ENCODE measurements around the gene CHCHD10. TPM values are rescaled to one million over a fixed set of nuclear protein-coding genes. Genes with fewer than 3 reads are reported as not detected.
A peak's percentile ranks its signal among the peaks of the same experiment; 100 is the strongest.

The CHCHD10 gene
- total and polyA plus RNA-seq, 2 of the 13 experiments (the other 11 are each of a cell fraction or from before 2014, with no cell fraction given), result 37.0 to 62.8 TPM

DNA sequence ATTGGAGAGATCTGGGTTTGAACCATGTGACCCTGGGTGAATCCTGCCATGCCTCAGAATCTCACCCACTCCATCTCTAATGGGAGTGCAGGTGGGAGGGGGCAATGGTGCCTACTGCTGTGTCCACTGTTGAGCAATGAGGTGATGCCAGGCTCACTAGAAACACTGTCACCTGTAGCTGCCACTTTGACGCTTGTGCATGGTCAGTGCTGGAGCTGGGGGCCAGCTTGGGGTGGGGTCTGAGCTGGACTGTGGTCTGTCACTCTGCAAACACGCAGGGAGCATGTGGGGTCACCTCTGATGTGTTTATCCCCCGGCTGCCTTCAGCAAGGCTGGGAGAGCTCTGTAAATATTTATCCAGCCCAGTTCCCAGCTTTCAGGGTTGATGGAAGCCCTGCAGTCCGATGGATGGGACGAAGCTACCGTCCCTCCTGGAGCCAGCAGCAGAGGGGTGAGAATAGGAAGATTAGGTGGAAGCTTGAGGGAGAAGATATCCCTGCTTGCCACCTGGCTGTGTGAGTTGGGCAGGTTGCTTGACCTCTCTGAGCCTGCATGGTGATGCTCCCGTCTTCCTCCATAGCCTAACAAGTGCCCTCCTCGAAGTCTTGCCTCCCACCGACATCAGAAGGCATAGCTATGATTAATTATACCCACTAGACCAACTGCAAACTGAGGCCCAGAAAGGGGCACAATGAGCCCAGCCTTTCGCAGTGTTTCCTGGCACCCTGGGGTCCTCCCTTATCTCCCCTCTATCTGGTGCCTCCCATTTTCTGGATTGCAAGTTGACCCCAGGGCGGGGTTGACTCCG, 6.5 kb upstream of the CHCHD10 start (continued):
- TF ChIP-seq, protein P1, sequence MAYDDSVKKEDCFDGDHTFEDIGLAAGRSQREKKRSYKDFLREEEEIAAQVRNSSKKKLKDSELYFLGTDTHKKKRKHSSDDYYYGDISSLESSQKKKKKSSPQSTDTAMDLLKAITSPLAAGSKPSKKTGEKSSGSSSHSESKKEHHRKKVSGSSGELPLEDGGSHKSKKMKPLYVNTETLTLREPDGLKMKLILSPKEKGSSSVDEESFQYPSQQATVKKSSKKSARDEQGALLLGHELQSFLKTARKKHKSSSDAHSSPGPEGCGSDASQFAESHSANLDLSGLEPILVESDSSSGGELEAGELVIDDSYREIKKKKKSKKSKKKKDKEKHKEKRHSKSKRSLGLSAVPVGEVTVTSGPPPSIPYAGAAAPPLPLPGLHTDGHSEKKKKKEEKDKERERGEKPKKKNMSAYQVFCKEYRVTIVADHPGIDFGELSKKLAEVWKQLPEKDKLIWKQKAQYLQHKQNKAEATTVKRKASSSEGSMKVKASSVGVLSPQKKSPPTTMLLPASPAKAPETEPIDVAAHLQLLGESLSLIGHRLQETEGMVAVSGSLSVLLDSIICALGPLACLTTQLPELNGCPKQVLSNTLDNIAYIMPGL (CRISPR knock-in tag; IDR thresholded peaks at IDR 0.05; ENCODE audit: borderline replicate concordance in 1 of 2, low read depth in 1 of 2), result peak; percentile 32 to 81; a peak in 2 of 4 replicates
- peak; percentile 92 for TF ChIP-seq NCOA2 (CRISPR knock-in tag; IDR thresholded peaks at IDR 0.05)
- no peak for TF ChIP-seq ZNF570 (CRISPR knock-in tag; IDR thresholded peaks at IDR 0.05; ENCODE audit: borderline replicate concordance)
- no peak for TF ChIP-seq NKX3-1 (CRISPR knock-in tag; IDR thresholded peaks at IDR 0.05)
- TF ChIP-seq ZNF670 (CRISPR knock-in tag; IDR thresholded peaks at IDR 0.05; ENCODE audit: borderline replicate concordance), result 0 out of 2 replicates have a peak, but pooled peaks have one; percentile 21
- TF ChIP-seq, protein P2, sequence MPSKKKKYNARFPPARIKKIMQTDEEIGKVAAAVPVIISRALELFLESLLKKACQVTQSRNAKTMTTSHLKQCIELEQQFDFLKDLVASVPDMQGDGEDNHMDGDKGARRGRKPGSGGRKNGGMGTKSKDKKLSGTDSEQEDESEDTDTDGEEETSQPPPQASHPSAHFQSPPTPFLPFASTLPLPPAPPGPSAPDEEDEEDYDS (CRISPR knock-in tag; IDR thresholded peaks at IDR 0.05), result peak; percentile 59; the same call in 1 of the 2 replicates
- TF ChIP-seq ZMYM4 (CRISPR knock-in tag; IDR thresholded peaks at IDR 0.05), result peak; percentile 70
- peak; percentile 76 for TF ChIP-seq KDM6A (CRISPR knock-in tag; IDR thresholded peaks at IDR 0.05; ENCODE audit: low read depth)
- TF ChIP-seq TBP (CRISPR knock-in tag; IDR thresholded peaks at IDR 0.05), result 0 out of 2 replicates have a peak, but pooled peaks have one; percentile 38
- peak; percentile 96 for TF ChIP-seq TBX2 (CRISPR knock-in tag; IDR thresholded peaks at IDR 0.05; ENCODE audit: borderline replicate concordance)
- peak; percentile 50; the same call in 1 of the 2 replicates for TF ChIP-seq ETV5 (CRISPR knock-in tag; IDR thresholded peaks at IDR 0.05; ENCODE audit: borderline replicate concordance)
- TF ChIP-seq MEIS1 (CRISPR knock-in tag; IDR thresholded peaks at IDR 0.05; ENCODE audit: borderline replicate concordance), result peak; percentile 84; the same call in 1 of the 2 replicates
- peak; percentile 68; the same call in 1 of the 2 replicates for TF ChIP-seq ERF (CRISPR knock-in tag; IDR thresholded peaks at IDR 0.05)
- TF ChIP-seq MED8 (CRISPR knock-in tag; IDR thresholded peaks at IDR 0.05; ENCODE audit: insufficient replicate concordance), result peak; percentile 22
- TF ChIP-seq ZNF230 (CRISPR knock-in tag; IDR thresholded peaks at IDR 0.05), result 0 out of 2 replicates have a peak, but pooled peaks have one; percentile 65
- peak; percentile 80 for TF ChIP-seq ZNF629 (CRISPR knock-in tag; conservative IDR thresholded peaks at IDR 0.05)
- peak; percentile 69 for TF ChIP-seq HMG20A (CRISPR knock-in tag; IDR thresholded peaks at IDR 0.05; ENCODE audit: borderline replicate concordance)
- peak; percentile 70; the same call in 1 of the 2 replicates for TF ChIP-seq ZNF101 (CRISPR knock-in tag; IDR thresholded peaks at IDR 0.05; ENCODE audit: borderline replicate concordance, low read depth)
- TF ChIP-seq, protein P3, sequence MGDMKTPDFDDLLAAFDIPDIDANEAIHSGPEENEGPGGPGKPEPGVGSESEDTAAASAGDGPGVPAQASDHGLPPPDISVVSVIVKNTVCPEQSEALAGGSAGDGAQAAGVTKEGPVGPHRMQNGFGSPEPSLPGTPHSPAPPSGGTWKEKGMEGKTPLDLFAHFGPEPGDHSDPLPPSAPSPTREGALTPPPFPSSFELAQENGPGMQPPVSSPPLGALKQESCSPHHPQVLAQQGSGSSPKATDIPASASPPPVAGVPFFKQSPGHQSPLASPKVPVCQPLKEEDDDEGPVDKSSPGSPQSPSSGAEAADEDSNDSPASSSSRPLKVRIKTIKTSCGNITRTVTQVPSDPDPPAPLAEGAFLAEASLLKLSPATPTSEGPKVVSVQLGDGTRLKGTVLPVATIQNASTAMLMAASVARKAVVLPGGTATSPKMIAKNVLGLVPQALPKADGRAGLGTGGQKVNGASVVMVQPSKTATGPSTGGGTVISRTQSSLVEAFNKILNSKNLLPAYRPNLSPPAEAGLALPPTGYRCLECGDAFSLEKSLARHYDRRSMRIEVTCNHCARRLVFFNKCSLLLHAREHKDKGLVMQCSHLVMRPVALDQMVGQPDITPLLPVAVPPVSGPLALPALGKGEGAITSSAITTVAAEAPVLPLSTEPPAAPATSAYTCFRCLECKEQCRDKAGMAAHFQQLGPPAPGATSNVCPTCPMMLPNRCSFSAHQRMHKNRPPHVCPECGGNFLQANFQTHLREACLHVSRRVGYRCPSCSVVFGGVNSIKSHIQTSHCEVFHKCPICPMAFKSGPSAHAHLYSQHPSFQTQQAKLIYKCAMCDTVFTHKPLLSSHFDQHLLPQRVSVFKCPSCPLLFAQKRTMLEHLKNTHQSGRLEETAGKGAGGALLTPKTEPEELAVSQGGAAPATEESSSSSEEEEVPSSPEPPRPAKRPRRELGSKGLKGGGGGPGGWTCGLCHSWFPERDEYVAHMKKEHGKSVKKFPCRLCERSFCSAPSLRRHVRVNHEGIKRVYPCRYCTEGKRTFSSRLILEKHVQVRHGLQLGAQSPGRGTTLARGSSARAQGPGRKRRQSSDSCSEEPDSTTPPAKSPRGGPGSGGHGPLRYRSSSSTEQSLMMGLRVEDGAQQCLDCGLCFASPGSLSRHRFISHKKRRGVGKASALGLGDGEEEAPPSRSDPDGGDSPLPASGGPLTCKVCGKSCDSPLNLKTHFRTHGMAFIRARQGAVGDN (CRISPR knock-in tag; IDR thresholded peaks at IDR 0.05), result peak; percentile 89
- 0 out of 2 replicates have a peak, but pooled peaks have one; percentile 44 for TF ChIP-seq ZNF256 (CRISPR knock-in tag; conservative IDR thresholded peaks at IDR 0.05)
- TF ChIP-seq POGK (CRISPR knock-in tag; conservative IDR thresholded peaks at IDR 0.05), result peak; percentile 77; the same call in 1 of the 2 replicates
